NAMALWA (cell line): Measurements from ENCODE around the gene DCAF11.

Source experiments
- DNase-seq: peaks from one replicate; pipeline ENCODE4 v3.0.0-alpha.2; 2015; ENCODE audit warnings: low spot score

The DCAF11 gene

DNA sequence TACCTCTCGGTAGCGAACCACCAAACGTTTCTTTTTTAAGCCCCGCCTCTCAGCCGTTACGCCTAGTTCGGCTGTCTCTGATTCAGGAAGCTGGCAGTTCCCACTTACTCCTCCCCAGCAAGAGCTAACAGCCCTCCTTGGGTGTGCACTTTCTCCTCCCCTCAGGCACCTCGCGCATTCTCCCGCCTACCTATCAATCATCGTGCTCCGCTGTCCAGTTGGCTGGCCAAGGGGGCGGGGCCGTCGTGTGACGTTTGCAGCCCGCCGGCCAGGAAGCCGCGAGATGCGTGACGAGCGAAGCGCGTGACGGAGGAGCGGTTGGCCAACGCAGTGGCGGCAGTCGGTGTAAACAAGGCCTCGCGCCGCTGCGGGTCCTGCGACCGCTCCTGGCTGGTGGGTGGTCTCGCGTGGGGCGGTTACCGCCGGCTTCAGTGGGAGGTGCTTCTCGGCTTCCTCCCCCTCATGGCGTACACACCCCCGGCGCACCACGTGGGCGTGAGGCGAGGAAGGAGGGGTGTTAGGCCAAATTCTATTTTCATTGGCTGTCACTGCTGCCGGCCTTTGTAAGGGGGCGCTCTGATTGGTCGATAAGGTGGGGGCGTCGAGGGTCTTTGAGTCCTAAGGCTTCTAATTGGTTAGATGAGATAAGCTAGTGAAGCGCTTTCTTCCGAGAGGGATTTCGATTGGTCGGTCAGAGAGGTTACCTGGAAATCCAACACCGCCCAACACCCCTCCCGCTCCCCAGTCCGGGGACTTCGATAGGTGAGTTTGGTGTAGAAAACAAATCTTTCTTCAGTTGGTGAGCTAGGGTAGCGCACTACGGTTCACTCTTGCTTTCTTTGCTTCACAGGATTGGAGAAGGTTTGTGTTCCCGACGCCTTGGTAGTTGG lies at the start of gene DCAF11, which contains the start of gene NRL:
DCAF11 (plus strand) TSS at position 246 of the 890 bp plus-strand sequence. CDS start 818 bp downstream, outside the sequence.
NRL (minus strand) TSS at position 418 of the 890 bp plus-strand sequence. CDS start 32,101 bp downstream, outside the sequence.
- peak; percentile 100 for DNase-seq

DNA sequence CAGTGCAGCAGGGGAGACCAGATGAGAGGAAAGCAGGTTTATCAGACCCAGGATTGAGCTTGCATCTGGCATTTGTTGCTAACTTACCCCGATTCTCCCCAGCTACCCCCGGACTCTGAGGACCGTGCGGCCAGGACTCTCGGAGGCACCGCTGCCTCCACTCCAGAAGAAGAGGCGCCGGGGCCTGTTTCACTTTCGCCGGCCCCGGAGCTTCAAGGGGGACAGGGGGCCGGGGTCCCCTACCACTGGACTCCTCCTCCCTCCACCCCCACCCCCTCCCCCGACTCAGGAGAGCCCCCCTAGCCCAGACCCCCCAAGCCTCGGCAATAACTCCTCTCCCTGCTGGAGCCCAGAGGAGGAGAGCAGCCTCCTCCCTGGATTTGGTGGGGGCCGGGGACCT lies 49.7 kb upstream of the DCAF11 start:
- DNase-seq: no peak

DNA sequence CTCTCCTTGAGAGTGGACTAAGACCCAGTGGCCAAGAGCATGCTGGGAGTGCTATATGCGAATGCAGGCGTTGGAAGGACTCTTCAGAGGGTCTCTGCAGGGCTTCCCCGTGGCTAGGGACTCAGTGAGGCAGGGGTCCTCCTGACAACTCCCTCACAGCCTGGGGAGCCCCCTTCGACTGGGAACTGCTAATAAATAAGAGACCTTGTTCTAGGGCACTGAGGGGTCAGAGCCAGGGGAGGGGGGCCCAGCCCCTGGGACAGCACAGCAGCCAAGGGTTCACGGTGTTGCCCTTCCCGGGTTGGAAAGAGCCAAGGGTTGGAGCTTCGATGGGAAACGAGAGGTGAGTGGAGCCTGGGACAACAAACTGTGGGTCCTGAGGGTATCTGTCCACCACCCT lies 49.2 kb upstream of the DCAF11 start:
- no peak for DNase-seq

DNA sequence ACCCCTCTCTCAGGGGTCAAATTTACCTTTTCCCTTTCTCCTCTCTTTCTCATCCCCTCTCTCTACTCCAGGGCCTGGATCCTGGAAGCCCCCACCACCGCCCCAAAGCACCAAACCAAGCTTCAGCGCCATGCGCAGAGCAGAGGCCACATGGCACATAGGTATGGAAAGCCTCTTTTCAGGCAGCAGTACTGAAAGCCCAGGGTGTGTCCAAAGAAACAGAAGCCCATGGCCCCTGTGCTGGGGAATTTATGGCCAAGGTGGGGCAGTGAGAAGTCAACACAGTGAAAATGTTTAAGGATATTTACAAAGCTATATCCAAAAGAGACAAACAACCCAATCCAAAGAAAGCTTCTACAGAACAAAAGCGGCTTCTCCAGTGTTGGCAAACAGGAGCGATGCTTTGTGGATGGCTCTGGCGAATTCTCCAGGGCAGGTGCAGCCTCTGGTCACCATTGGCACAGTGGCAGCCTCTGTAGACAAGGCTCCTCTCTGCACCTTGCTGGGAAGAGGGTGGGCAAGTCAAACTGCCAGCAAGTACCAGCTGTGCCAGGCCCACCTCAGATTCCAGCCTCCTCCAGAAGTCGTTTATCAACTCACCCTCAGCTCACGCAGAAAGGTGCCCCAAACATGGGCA lies 48.0 kb upstream of the DCAF11 start:
- DNase-seq: no peak

DNA sequence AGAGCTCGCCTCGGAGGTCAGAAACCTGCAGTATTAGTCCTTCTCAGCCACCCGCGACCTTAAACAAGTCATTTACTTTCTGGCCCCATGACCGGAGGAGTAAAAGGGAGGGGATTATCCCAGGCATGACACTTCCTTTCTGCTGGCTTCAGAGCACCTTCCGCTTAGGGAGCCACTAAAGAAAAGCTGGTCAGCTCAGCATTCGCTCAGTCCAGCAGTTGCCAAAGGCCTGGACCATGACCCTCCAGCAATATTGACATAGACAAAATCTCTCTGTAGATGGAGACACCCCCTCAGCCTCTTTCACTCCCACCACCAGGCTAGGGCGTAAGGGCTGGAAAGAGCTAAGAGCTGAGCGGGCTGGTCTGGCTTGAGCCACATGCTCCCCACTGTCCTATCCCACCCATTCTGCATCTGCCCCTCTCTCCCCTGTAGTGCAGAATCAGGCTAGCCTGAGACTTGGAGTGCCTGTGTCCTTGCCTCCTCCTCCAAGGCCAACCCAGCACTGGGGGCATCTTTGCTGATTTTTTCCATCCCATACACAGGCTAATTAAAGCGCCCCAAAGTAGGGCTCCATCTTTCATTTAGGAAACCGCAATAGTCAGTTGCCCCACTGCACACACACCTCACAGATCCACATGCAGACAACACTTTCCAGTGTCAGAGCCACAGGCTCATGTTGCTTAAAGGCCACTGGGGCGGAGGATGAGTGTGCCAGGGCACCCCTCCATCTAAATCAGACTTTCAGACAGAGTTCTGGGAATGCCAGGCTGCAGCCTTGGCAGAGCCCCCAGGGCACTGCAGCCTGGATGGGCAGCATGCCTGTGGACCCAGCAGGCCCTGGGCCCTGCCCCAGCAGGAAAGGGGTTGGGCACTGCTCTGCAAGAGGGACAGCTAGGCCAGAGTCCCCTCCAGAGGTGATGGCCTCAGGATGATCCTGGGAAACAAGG lies 47.2 kb upstream of the DCAF11 start:
- DNase-seq: no peak

DNA sequence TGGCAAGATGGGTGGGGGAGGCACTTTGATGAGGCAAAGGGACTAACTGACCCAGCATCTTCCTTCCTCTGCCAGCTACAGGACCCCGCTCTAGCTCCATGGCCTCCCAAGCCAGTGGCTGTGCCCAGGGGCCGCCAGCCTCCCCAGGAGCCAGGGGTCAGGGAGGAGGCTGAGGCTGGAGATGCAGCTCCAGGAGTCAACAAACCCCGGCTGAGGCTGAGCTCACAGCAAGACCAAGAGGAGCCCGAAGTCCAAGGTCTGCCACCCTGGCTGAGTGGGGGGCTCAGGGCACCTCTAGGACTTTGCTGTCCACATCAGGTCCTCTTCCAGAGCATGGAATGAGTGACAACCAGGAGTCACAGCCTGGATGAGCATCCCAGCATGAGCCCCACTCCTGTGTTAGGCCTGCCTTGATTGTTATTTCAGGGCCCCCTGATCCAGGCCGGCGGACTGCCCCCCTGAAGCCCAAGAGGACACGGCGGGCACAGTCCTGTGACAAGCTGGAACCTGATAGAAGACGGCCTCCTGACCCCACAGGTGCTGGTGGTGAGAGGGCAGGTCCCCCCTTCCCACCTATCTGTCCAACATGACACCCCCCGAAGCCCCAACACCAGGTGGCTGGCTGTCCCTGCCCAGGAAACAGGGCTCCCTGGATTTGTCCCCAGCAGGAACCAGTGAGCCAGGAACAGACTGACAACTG lies 45.7 kb upstream of the DCAF11 start:
- DNase-seq: no peak

DNA sequence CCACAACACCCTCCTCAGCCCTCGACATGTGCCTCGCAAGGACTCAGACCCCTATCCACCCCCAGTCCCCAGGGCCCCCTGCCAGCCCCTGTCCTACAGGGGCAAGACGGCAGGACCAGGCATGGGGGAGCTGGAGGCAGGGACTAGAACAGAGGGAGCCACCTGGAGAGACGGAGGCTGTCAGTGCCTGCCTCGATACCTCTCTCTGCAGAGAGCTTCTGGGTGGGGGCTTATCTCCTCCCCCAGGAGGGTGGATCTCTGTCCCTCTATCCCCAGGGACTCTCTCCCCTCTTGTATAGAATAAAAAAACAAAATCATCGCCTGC lies 45.2 kb upstream of the DCAF11 start:
- DNase-seq: no peak

DNA sequence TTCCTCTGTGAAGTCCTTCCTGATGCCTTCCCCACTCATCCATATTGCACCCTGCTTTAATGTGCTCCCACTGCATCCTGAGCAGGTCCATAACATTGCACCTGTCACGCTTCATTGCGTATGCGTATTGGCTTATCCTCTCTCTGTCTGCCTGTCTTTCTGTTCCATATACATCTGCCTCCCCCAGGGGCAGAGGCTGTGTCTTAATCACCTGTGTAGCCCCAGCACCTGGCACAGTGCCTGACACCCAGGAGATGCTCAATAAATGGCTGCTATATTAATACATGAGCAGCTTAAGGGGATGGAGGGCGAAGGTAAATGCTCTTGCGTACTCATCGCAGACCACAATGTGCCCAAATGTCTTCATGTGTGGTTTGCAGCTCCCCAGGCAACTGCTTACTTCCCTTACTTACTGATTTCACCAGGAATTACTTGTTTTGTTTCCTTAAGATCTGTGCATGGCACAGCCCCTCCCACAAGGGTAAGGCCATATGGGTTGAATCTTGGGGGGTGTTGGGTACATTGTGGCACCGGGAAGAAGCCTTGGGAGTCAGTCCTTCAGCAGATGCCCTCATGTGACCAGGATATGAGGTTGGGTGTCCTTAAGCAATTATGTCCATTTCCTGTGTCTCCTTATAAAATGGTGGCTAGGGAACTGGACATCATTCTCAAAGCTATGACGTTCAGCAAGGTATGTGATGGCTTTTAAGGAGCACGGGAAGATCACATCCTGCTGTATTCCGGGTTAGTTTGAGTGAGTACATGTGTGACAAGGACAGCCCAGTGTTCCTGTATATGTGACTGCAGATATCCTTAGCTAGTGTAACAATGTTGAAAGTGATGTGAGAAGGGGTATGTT lies 44.1 kb upstream of the DCAF11 start:
- no peak for DNase-seq

DNA sequence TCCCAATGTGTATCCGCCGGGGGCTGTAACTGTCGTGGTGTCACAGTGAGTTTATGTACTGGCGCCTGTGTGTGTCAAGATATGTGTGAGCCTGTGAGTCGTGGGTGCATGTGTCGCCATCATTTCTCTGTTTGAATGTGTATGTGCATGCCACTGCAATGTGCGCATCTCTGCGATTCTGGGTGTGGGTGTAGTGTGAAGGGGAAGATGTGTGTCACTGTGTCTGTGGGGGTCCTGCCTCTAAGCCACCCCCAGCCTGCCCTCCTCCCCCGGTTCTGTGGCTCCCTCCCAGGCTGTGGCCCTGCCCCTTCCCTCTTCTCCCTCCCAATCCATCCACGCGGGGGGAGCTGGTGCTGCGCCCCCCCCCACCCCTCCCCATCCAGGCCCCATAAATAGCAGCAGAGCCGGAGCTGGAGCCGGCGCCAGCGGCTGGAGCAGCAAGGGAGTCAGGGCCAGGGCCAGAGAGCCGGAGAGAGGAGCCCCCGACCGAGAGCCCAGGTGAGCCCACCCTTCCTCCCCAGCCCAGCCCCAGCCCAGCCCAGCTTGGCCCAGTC lies 43.4 kb upstream of the DCAF11 start, which contains the start of gene CPNE6:
CPNE6 (plus strand) TSS at position 419 of the 554 bp plus-strand sequence. CDS start 1,375 bp downstream, outside the sequence.
- no peak for DNase-seq

DNA sequence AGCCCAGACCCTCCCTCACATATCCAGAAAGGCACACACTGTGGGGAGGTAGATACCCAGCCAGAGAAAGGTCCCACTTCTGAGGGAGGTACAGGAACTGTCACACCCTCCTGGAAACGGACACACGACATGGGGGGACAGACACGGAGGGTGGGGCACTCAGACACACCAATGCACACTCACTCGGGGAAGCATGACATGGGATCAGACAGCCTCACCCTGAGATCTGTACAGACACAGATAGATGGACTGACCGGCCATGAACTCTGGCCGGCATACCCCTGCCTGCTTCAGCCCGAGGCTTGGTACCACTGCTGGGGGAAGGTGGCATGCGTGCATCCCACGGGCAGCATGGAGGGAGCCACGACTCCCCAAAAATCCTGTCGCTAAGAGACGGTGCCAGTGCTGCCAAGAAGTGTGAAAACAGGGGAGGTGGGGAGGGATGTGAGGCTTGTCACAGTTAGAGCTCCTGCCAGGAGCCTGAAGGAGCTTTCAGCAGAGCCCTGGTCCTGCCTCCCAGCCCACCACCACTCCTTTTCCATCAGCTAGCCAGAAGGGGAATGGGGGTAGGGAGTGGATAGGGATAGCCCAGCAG lies 42.6 kb upstream of the DCAF11 start:
- DNase-seq: no peak

DNA sequence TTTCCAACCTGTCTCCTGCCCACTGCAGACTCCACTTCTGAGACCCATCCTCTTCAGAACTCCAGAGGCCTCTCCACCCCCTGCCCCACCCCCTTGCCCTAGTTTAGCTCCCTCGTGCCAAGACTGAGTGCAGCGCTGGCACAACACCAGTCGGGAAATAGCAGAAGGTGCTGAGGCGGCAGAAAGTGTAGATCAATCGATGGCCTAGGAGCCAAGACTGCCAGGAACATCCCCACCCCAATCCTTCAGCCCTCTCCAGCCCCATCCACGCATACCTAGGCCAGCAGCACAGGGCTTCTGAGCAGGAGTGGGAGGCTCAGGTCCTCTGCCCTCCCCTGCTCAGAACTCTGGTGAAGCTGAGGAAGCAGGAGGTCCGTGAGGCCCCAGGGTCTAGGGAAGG lies 42.1 kb upstream of the DCAF11 start:
- no peak for DNase-seq

DNA sequence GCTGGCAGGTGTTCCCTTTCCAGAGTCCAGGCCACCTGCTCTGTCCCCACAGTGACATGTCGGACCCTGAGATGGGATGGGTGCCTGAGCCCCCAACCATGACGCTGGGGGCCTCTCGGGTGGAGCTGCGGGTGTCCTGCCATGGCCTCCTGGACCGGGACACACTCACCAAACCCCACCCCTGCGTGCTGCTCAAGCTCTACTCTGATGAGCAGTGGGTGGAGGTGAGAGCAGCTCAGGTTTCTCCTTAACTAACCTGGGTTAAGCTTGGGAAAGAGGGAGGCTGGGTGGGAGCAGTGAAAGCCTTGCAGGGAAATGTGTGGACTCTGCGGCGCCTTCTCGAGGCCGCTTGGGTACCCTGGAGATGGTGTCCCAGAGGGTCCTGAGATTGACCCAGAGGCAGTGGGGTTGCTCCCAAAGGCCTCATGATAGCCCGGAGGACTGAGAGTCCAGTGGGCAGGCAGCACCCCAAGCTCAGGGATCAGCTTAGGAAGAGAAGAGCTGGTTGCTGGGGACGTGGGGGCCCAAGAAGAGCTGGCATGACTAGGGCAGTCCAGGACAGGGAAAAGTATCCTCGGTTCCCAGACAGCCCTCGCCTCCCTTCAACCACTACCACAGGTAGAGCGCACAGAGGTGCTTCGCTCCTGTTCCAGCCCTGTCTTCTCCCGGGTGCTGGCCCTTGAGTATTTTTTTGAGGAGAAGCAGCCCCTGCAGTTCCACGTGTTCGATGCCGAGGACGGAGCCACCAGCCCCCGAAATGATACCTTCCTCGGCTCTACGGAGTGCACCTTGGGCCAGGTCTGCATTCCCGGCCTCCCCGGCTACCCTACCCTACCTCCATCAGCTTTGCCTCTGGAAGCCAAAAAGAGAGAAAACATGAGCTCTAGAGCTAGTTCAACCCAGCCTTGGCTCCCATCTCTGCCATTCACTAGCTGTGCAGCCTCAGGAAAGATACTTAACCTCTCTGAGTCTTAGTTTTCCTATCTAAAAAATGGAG lies 41.4 kb upstream of the DCAF11 start:
- no peak for DNase-seq

DNA sequence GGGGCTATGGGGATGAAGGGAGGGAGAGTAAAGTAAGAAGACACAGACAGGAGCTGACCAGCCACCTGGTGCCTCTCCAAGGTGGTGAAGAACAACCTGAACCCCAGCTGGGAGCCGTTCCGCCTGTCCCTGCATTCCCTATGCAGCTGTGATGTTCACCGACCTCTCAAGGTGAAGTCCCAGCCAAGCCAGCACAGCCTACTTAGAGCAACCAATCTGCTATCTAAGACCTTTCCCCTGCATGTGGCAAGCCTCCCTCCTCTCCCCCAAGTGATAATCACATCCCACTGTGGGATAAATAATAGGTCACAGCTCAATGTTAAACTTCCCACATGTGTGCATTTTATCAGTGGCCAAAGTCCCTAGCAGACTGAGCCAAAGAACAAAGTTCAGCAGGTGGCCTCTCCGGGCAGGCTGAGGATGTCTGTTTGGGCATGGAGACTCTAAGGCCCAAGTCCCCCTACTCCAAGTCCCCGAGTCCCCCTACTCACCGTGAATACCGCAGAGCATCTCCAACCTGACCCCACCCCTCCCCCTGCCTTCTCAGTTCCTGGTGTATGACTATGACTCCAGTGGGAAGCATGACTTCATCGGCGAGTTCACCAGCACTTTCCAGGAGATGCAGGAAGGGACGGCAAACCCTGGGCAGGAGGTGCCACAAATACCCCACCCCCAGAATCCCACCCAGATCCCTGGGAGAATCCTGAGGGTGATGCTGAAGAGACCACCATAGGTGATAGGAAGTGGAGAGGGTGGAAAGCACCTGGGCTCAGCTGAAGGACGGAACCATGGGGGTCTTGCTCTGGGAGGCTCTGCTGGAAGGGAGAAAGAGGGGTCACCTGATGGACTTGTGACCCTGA lies 39.7 kb upstream of the DCAF11 start:
- DNase-seq: no peak

DNA sequence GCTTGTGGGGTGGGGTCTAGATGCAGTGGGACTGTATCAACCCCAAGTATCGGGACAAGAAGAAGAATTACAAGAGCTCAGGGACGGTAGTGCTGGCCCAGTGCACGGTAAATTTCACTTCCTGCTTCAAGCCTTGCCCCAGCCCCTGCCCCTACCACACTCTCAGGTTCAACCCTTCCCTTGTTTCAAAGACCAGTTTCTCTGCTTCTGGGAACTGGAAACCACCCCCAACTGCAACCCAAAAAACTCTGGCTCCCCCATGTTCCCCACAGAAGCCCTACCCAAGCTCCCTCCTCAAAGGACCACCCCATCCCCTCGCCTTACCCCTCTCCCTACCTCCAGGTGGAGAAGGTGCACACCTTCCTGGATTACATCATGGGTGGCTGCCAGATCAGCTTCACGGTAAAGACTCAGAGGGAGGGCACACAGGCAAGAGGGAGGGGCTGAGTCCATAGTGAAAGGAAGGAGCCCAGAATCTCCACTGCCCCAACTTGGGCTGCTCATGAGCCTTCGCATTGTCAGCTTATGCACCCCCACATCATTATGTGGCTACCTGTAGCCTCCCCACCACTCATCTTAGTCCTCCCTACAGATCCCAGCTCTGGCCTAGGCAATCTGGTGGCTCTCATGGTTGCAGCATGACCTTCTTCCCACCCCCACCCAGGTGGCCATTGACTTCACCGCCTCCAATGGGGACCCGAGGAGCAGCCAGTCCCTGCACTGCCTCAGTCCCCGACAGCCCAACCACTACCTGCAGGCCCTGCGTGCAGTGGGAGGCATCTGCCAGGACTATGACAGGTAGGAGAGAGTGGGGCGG lies 38.9 kb upstream of the DCAF11 start:
- no peak for DNase-seq

DNA sequence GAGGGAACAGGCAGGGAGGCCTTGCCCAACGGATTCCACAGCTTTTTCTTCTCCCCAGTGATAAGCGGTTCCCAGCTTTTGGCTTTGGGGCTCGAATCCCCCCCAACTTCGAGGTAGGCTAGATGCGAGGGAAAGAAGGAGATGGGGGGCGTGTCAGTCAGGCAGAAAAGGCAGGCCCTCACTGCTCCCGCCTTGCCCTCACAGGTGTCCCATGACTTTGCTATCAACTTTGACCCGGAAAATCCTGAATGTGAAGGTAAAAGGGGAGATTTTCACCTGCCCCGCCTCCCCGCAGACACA lies 38.3 kb upstream of the DCAF11 start:
- DNase-seq: no peak

DNA sequence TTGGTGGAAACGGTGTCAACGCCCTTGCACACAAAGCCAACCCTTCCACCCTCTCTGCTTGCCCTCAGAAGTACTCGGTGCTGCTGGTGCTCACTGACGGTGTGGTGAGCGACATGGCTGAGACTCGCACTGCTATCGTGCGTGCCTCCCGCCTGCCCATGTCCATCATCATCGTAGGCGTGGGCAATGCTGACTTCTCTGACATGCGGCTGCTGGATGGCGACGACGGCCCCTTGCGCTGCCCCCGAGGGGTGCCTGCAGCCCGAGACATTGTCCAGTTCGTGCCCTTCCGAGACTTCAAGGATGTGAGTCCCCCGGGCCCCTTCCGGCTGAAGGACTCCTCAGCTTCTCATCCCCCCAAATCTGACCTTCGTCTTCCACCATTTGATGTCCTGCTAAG lies 37.5 kb upstream of the DCAF11 start:
- no peak for DNase-seq

DNA sequence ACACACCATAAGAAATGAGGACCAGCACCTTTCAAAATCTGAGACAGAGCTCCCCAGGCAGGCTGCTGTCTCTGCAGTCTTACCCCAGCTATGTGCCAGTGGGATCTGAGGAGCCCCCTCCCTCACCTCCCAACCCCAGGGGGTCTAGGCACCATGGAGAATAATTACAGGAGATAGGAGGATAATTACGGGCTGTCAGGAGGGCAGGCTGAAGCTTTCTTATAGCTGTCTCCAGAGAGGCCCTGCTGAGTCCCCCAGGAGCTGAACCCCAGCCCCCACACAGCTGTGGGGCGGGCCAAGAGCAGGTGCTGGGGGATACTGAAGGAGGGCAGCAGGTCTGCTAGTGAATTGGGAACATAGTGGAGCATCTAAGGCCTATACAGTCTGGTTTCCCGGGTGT lies 36.4 kb upstream of the DCAF11 start:
- DNase-seq: no peak
